ENCODE results near the gene LSAMP.

DNA sequence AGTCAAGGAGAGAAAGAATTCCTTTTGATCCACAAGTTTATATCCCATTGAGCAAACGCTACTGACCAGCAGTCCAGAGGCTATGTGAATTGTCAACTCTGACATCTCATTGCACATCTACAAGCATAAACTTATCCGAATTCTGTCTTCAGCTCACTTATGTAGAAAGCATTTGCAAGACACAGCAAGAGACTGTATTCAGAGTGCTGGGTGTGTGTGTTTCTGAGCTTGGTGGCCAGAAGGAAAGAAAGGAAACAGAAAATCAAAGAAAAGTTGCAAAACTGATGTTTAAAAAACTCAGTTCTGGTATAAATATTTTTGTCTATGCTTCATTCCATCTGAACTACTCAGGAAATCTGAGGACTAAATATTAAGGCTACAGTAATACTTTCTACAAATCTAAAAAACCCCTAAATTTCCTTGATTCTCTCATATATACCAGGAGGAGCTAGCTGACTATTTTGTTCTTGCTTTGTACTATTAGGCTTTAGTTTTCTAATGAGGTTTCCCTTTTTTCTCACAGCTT, 45.5 kb downstream of the LSAMP start:
- TF ChIP-seq POLR2AphosphoS5 (IDR thresholded peaks at IDR 0.05; ENCODE audit: low read depth, low read length): no peak
- TF ChIP-seq, protein P1, sequence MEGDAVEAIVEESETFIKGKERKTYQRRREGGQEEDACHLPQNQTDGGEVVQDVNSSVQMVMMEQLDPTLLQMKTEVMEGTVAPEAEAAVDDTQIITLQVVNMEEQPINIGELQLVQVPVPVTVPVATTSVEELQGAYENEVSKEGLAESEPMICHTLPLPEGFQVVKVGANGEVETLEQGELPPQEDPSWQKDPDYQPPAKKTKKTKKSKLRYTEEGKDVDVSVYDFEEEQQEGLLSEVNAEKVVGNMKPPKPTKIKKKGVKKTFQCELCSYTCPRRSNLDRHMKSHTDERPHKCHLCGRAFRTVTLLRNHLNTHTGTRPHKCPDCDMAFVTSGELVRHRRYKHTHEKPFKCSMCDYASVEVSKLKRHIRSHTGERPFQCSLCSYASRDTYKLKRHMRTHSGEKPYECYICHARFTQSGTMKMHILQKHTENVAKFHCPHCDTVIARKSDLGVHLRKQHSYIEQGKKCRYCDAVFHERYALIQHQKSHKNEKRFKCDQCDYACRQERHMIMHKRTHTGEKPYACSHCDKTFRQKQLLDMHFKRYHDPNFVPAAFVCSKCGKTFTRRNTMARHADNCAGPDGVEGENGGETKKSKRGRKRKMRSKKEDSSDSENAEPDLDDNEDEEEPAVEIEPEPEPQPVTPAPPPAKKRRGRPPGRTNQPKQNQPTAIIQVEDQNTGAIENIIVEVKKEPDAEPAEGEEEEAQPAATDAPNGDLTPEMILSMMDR (IDR thresholded peaks at IDR 0.05): no peak
- no peak for TF ChIP-seq TCF7L2 (IDR thresholded peaks at IDR 0.05; ENCODE audit: low read depth, low read length)
- no peak for TF ChIP-seq SIN3A (IDR thresholded peaks at IDR 0.05; ENCODE audit: borderline replicate concordance, insufficient read depth, low read depth, low read length)
